PC-9 (cell line): ENCODE data around the gene TRAPPC10.

Experiments
- CTCF ChIP-seq: fragments of 200-600 bp; sonication (generic); conservative IDR thresholded peaks from 2 replicates; pipeline ENCODE4 v1.6.1; 2017; ENCODE audit warnings: mixed run types, antibody characterized with exemption, mild to moderate bottlenecking, moderate library complexity
- EZH2 ChIP-seq: fragments of 200-600 bp; sonication (generic); IDR thresholded peaks from 2 replicates; pipeline ENCODE4 v1.8.0; 2017; ENCODE audit warnings: antibody characterized with exemption, low read depth

GRCh38 chr21:43969115-43969444 lies 43.0 kb upstream of the TRAPPC10 start:
- no peak for TF ChIP-seq CTCF
- TF ChIP-seq EZH2 = no peak
